Activated naive CD4-positive, alpha-beta T cell treated with anti-CD3 and anti-CD28 coated beads, Interleukin-2, amount 50 U/mL, for 16 hours (primary cell): ENCODE results near the gene DLK1.

Experiments
- DNase-seq: peaks from one replicate; pipeline ENCODE4 v3.0.0-alpha.2; 2020

Gene DLK1

GRCh38 chr14:100765991-100766390 is 39.3 kb downstream of the DLK1 start:
- no peak for DNase-seq

GRCh38 chr14:100767003-100767787 is 40.5 kb downstream of the DLK1 start:
- DNase-seq, result no peak

- DNase-seq, result no peak
These were observed 41.3 kb downstream of the DLK1 start for GRCh38 chr14:100767788-100768536.

DNA sequence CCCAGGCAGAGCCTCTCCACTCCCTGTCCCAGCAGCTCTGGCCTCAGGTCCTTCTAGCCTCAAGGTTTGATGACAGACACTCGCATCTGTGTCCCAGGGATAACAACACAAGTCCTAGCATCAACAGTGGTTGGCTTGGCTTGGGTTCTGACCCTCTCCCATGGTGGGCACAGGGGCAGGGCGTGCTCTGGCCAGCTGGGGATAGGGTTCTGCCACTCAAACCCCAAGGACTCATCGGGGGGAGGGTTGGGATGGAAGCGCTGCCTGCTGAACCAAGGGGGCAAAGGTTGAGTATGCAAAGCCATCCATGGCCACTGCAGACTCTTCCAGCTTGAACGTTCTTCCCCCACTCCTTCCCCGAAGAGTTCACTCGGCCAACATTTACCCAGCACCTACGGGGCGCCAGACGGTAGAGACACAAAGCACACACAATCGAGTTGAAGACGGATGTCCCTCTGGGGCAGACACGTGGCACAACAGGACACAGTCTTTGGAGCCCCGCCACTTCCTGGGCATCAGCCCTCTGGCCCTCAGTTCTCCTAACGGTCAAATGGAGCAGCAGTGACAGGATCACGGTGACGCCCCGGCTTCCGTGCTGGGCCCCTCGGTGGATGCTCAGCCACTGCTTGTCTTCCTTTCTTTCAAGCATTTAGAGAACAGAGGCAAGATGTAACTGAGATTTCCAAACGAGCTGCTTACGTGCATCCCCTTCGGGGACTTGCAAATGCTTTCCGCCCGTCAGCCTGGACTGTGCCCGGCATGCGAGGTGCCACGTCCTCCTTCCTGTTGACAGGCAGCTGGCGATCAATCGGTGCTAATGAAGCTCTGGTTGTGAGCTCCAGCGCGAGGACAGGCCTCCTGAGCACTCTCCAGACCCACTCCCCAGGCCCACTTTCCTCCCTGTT is 42.6 kb downstream of the DLK1 start:
- no peak for DNase-seq

DNA sequence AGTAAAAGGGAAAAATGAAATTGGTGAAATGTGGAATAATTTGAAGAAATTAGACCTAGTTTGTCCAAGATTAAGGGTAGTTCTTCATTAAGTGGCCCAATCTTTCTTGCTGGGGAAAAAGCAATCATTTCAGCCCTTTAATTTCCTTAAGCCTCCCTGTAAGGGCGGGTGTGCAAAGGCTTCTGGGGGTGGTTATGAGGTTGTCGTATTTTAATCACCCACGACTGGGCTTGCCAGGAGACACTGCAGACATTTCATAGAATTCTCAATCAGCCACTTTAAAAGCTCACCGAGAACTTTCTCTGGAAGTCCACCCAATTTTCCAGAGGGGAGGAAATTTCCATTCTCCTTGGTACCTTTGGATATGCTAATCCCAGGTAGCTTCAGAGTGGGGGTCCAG is 43.4 kb downstream of the DLK1 start:
- DNase-seq, result no peak

GRCh38 chr14:100770605-100771120 is 44.0 kb downstream of the DLK1 start:
- DNase-seq, result no peak

GRCh38 chr14:100771121-100771800 is 44.6 kb downstream of the DLK1 start:
- no peak for DNase-seq

- DNase-seq, result no peak
These were observed 46.0 kb downstream of the DLK1 start for GRCh38 chr14:100772607-100773165.

GRCh38 chr14:100773331-100774163 is 46.9 kb downstream of the DLK1 start:
- DNase-seq, result no peak

DNA sequence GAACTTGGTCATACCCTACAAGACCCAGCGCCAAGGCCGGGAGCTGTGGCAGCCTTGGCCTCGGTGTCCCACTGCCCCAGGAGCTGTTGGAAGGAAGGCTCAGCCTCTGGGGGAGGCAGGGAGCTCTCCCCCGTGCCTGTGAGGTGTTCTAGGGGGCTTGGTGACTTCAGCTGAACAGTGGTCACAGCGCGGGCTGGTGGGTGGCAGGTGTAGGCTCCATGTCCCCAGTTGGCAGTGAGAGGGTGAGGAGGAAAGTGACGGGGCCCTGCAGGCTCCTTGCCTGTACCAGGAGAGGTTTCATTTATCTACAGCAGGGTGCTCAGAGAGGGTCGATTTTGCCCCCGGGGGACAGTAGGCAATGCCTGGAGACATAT is 47.5 kb downstream of the DLK1 start:
- no peak for DNase-seq

- no peak for DNase-seq
These were observed 48.7 kb downstream of the DLK1 start for GRCh38 chr14:100775351-100775830.

DNA sequence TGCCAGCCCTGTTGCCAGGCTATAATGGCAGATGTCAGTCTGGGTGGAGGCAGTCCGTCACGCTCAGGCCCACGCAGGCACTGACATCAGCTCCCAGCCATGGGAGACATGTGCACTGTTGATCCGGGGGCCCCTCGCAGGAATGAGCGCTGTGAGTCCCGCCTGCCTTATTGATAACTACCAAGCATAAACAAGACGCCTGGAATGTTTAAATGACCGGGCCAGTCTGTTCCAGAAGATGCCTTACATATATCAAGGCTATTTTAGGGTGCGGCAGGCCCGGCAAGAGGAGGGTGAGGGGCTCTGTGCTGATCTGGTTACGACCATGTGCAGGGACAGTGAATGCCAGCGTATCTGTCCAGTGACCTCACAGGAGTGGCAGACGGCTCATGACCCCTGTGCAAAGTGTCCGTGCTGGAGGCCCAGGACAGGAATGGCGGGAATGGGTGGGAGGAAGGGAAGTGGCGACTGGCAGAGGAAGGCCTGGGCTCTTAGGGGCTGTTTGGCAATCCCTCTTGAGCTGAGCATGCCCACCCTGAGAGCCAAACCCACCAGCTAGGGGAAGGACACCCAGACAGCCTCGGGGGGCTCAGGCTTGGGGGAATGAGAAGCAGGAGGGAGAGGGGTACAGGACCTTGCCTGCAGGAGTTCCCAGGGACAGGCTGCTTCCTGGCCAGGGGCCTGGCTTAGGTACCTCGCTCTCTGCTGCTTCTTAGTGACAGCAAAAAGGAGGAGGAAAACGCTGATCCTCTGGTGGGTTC is 49.3 kb downstream of the DLK1 start:
- no peak for DNase-seq

DNA sequence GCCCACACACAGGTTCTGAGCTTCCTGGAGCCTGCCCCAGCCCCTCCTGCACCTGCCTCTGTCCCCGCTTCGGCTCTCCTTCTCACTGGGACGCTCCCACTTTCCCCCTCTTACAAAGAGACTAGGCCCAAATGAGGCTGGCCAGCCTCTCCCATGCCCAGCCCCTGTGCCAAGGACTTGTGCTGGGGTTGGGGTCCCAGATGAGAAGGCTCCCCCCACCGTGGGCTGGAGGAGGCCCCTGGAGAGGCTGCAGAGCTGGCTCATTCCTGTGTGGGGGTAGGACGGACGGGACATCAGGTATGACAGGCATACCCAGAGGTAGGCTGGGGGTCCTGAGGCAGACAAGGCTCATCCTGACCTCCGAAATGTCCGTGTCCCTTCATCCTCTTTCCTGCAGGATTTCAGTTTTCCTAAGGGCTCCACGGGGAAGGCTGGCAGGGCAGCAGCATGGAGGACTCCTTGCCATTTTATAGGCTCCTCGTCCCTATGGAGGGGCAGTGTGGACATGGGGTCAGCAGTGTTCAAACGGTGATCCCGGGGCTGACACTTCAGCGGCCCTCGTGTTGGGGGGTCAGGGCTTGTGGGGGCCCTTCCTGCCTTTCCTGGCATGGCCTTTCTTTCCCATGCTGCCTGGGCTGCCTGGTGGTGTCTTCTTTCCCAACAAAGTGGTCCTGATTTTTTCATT is 50.1 kb downstream of the DLK1 start:
- no peak for DNase-seq

DNA sequence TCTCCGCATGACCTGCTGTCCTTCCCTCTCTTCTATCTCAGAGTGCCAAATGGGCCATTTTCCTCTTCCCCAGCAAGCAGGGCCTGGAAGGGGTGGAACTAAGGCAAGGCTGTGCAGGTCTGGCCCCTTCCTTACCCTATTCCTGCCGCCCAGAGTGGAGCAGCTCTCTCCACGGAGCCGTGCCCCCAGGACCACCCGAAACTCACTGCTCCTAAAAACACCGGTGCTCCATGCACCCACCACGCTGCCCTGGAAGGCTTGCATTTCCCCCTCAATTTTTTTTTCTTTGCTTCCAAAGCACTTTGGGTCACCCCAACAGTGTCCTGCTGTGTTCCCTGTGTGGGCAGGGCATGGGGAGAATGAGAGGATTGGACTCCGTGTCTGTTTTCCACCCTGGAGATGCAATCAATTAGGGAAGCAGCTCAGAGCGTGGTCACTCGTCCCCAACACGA is 50.7 kb downstream of the DLK1 start:
- no peak for DNase-seq

GRCh38 chr14:100777818-100778525 is 51.3 kb downstream of the DLK1 start:
- DNase-seq, result no peak

DNA sequence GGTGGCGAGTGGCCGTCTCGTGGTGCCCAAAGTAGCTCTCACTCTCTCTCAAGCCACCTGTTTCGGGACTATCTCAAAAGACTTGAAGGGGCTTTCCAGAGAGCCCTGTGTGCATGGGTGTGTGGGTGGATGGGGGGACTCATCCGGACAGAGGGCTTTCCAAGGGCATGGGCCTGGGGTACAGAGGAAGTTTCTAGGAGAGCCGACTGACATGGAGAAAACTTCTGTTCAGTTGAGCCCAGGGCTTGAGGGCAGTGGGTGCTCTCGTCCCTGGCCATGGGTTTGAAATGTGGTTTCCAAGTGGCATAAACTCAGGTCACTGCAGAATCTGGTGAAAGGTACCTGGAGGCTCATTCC is 51.8 kb downstream of the DLK1 start:
- no peak for DNase-seq

GRCh38 chr14:100778951-100779690 is 52.4 kb downstream of the DLK1 start:
- DNase-seq, result no peak

- DNase-seq, result no peak
These were observed 53.0 kb downstream of the DLK1 start for GRCh38 chr14:100779691-100780080.
